Esophagus squamous epithelium (tissue), 4 donors: ENCODE data around the gene SPG11.

ENCODE experiments used
- POLR2A ChIP-seq, 4 donors: fragments of 450-650 bp; IDR thresholded peaks; one replicate each; pipeline ENCODE4 v1.6.1; 2017; ENCODE audit warnings: antibody characterized with exemption in 4 of 4, mild to moderate bottlenecking in 4 of 4, moderate library complexity in 3 of 4
- TF ChIP-seq, protein P1 (sequence below), 6 experiments: fragments of 450-650 bp in 4 of 6; fragments of 200-600 bp in 2 of 6; sonication (generic) in 2 of 6; IDR thresholded peaks; one replicate each; pipeline ENCODE4 v1.5.1; 2016 to 2019; ENCODE audit warnings: antibody characterized with exemption in 6 of 6, mild to moderate bottlenecking in 4 of 6, moderate library complexity in 4 of 6

DNA sequence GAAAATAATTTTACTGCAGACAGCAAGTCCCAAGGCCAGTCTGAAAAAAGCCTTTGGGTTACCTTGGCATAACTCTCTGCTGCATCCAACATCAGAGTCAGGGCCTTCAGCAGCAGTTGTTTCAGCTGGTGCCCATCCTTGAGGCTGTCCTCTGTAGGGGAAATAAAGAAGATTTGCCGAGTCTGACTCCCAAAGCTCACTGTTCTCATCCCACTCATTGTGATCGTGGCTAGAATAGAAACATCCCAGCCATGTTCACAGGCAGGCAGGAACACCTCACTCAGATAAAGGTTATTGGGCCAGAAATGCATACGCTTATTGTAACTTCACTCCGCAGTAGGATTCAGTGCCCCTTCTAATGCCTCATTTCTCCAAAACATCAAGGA, 97.3 kb downstream of the SPG11 start:
- TF ChIP-seq, protein P1, sequence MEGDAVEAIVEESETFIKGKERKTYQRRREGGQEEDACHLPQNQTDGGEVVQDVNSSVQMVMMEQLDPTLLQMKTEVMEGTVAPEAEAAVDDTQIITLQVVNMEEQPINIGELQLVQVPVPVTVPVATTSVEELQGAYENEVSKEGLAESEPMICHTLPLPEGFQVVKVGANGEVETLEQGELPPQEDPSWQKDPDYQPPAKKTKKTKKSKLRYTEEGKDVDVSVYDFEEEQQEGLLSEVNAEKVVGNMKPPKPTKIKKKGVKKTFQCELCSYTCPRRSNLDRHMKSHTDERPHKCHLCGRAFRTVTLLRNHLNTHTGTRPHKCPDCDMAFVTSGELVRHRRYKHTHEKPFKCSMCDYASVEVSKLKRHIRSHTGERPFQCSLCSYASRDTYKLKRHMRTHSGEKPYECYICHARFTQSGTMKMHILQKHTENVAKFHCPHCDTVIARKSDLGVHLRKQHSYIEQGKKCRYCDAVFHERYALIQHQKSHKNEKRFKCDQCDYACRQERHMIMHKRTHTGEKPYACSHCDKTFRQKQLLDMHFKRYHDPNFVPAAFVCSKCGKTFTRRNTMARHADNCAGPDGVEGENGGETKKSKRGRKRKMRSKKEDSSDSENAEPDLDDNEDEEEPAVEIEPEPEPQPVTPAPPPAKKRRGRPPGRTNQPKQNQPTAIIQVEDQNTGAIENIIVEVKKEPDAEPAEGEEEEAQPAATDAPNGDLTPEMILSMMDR (IDR thresholded peaks at IDR 0.05), result no peak
- no peak for TF ChIP-seq POLR2A (IDR thresholded peaks at IDR 0.05)
